ENCODE data around the gene RFC4. TPM values are rescaled to one million over a fixed set of nuclear protein-coding genes. Genes with fewer than 3 reads are reported as not detected.

The RFC4 gene
- total and polyA plus RNA-seq, 2 of the 8 experiments (the other 6 are each of a cell fraction or from before 2014, with no cell fraction given), result 21.8 to 86.9 TPM

GRCh38 chr3:186757686-186758220 lies 48.5 kb downstream of the RFC4 start (continued):
- TF ChIP-seq BCL11A (IDR thresholded peaks at IDR 0.05; ENCODE audit: low read depth in 2 of 2, low read length in 2 of 2) (no peak), SP1 (IDR thresholded peaks at IDR 0.05; ENCODE audit: low read depth, low read length) (no peak), ZNF274 (IDR thresholded peaks at IDR 0.05; ENCODE audit: borderline replicate concordance, extremely low read depth, low read length) (no peak), CBX8 (IDR thresholded peaks at IDR 0.05; ENCODE audit: borderline replicate concordance, low read depth, low read length) (no peak), CHD7 (IDR thresholded peaks at IDR 0.05; ENCODE audit: insufficient replicate concordance, low read length) (no peak), HDAC6 (IDR thresholded peaks at IDR 0.05; ENCODE audit: low read depth, low read length) (no peak), FOSL1 (IDR thresholded peaks at IDR 0.05; ENCODE audit: insufficient read depth, low read depth, low read length) (no peak), RBBP5 (IDR thresholded peaks at IDR 0.05; ENCODE audit: borderline replicate concordance, low read depth, low read length) (no peak), JUND (IDR thresholded peaks at IDR 0.05; ENCODE audit: low read length) (no peak), SUZ12 (IDR thresholded peaks at IDR 0.05; ENCODE audit: low read length) (no peak)

Data from H1 (cell line).